GM23248 (cell line): ENCODE measurements around the gene STK16. TPM values are rescaled to one million over a fixed set of nuclear protein-coding genes. Genes with fewer than 3 reads are reported as not detected.

Experiments used
- DNase-seq: peaks from one replicate; pipeline ENCODE4 v3.0.0-alpha.2; 2015
- H2AFZ ChIP-seq: fragments of 200-600 bp; sonication (generic); 2 replicates; pipeline ENCODE4 v1.6.1; 2016; ENCODE audit warnings: antibody characterized with exemption
- H3F3A ChIP-seq: fragments of 200-600 bp; sonication (generic); 2 replicates; pipeline ENCODE4 v1.6.1; 2016; ENCODE audit warnings: mild to moderate bottlenecking, antibody characterized with exemption, mixed run types; ENCODE audit not compliant: insufficient read depth
- H3K27ac ChIP-seq: fragments of 200-600 bp; sonication (generic); 2 replicates; pipeline ENCODE4 v1.5.1; 2016; ENCODE audit warnings: mild to moderate bottlenecking
- H3K27me3 ChIP-seq: fragments of 200-600 bp; sonication (generic); replicated peaks from 2 replicates; pipeline ENCODE4 v1.6.1; 2016; ENCODE audit warnings: mild to moderate bottlenecking; ENCODE audit not compliant: insufficient read depth
- H3K36me3 ChIP-seq: fragments of 200-600 bp; sonication (generic); 2 replicates; pipeline ENCODE4 v1.6.1; 2016; ENCODE audit warnings: low read depth, mild to moderate bottlenecking
- H3K4me1 ChIP-seq: fragments of 200-600 bp; sonication (generic); 2 replicates; pipeline ENCODE4 v1.6.1; 2016; ENCODE audit warnings: mild to moderate bottlenecking; ENCODE audit not compliant: insufficient read depth
- H3K4me2 ChIP-seq: fragments of 200-600 bp; sonication (generic); one replicate; pipeline ENCODE4 v1.6.1; 2016; ENCODE audit warnings: mild to moderate bottlenecking; ENCODE audit not compliant: unreplicated experiment
- H3K4me3 ChIP-seq: fragments of 200-600 bp; sonication (generic); 2 replicates; pipeline ENCODE4 v1.5.1; 2016; ENCODE audit warnings: mild to moderate bottlenecking
- H3K79me2 ChIP-seq: fragments of 200-600 bp; sonication (generic); 2 replicates; pipeline ENCODE4 v1.6.1; 2016; ENCODE audit warnings: mild to moderate bottlenecking; ENCODE audit not compliant: insufficient read depth
- H3K9ac ChIP-seq: fragments of 200-600 bp; sonication (generic); 2 replicates; pipeline ENCODE4 v1.6.1; 2016; ENCODE audit warnings: mild to moderate bottlenecking
- H3K9me2 ChIP-seq: fragments of 200-600 bp; sonication (generic); 2 replicates; pipeline ENCODE4 v1.6.1; 2016; ENCODE audit warnings: mixed run types, mild to moderate bottlenecking, moderate library complexity; ENCODE audit not compliant: insufficient read depth
- H3K9me3 ChIP-seq: fragments of 200-600 bp; sonication (generic); one replicate; pipeline ENCODE4 v1.6.1; 2017; ENCODE audit warnings: low read depth
- H4K20me1 ChIP-seq: fragments of 200-600 bp; sonication (generic); 2 replicates; pipeline ENCODE4 v1.6.0; 2016; ENCODE audit not compliant: insufficient read depth
- EZH2 ChIP-seq: fragments of 200-600 bp; sonication (generic); IDR thresholded peaks from 2 replicates; pipeline ENCODE4 v1.6.1; 2018; ENCODE audit warnings: antibody characterized with exemption, mild to moderate bottlenecking; ENCODE audit not compliant: insufficient read depth, poor library complexity, severe bottlenecking
- EZH2phosphoT487 ChIP-seq: fragments of 200-600 bp; sonication (generic); IDR thresholded peaks from 2 replicates; pipeline ENCODE4 v1.6.1; 2018; ENCODE audit warnings: antibody characterized with exemption, moderate library complexity, mild to moderate bottlenecking, low read depth; ENCODE audit not compliant: insufficient read depth
- WGBS, 2 experiments: methylation state at CpG; one replicate each; pipeline ENCODE4 v1.1.6; 2015 to 2017; ENCODE audit warnings: low lambda C conversion rate in 2 of 2, low coverage in 1 of 2; ENCODE audit errors: missing lambda C conversion rate in 2 of 2; 5-methylcytosine and 5-hydroxymethylcytosine counted together
- in situ Hi-C: fragments of 300-500 bp; cut with MboI; formaldehyde crosslinking; loops from 2 replicates; pipeline ENCODE4 v1.15.0; 2020
- microRNA counts: library from miRNA; unstranded; fragments of <30 nt; microRNA quantifications from one replicate; lab custom pipeline; 2016
- microRNA-seq: library from miRNA; unstranded; fragments of <30 nt; microRNA quantifications from one replicate; pipeline ENCODE4, GENCODE V29; 2016; ENCODE audit warnings: borderline number of aligned reads
- polyA plus RNA-seq: library from polyadenylated mRNA; unstranded; fragments of >200 nt; fragmentation: Nextera tagmentation; extraction: Ambion mirVana; gene quantifications from 2 replicates; pipeline ENCODE4 v1.2.1, GENCODE V29; 2016
- small RNA-seq: library from RNA; depleted of rRNA; stranded (forward); fragments of <200 nt; gene quantifications from one replicate; pipeline ENCODE3, GENCODE V24; 2014; ENCODE audit warnings: low read depth, low replicate concordance
- total RNA-seq: library from RNA; depleted of rRNA; stranded (reverse); fragments of >200 nt; shearing (Covaris generic); gene quantifications from 2 replicates; pipeline ENCODE4 v1.2.3, GENCODE V29; 2014; rRNA removed

Gene STK16
- total and polyA plus RNA-seq, 2 experiments from 2014 or later, result 7.2 to 16.0 TPM

GRCh38 chr2:219296631-219297391, 51.5 kb downstream of the STK16 start:
- in situ Hi-C loops, result no loop called here
- H3K4me3 ChIP-seq, result no peak overlapping the region
- no peaks in the 10 kb centered on the region for H3F3A ChIP-seq
- H4K20me1 ChIP-seq, result no peaks in the 10 kb centered on the region
- TF ChIP-seq EZH2 (no peak), EZH2phosphoT487 (no peak)
- H3K27me3 ChIP-seq, result no peaks in the 10 kb centered on the region
- no peak overlapping the region for H2AFZ ChIP-seq
- 87% methylated on average over 24 to 25 of the region's 25 CpGs for WGBS, 2 experiments
- DNase-seq, result no peak
- H3K36me3 ChIP-seq, result no peaks in the 10 kb centered on the region
- H3K9me3 ChIP-seq, result no peaks in the 10 kb centered on the region
- no peak overlapping the region for H3K9ac ChIP-seq
- no peak overlapping the region for H3K4me2 ChIP-seq
- no peaks in the 10 kb centered on the region for H3K4me1 ChIP-seq
- no peaks in the 10 kb centered on the region for H3K9me2 ChIP-seq
- no peak overlapping the region for H3K27ac ChIP-seq
- H3K79me2 ChIP-seq, result no peaks in the 10 kb centered on the region

- no peak overlapping the region for H3K4me2 ChIP-seq
- WGBS, 2 experiments, result 78 to 79% methylated on average over 14 of the region's 14 CpGs
- no peaks in the 10 kb centered on the region for H4K20me1 ChIP-seq
- TF ChIP-seq EZH2phosphoT487 (no peak), EZH2 (no peak)
- no peaks in the 10 kb centered on the region for H3F3A ChIP-seq
- no peaks in the 10 kb centered on the region for H3K27me3 ChIP-seq
- no peaks in the 10 kb centered on the region for H3K79me2 ChIP-seq
- no peak overlapping the region for H2AFZ ChIP-seq
- in situ Hi-C loops, result no loop called here
- no peaks in the 10 kb centered on the region for H3K9me3 ChIP-seq
- DNase-seq, result peak; percentile 43
- H3K4me3 ChIP-seq, result no peak overlapping the region
- H3K4me1 ChIP-seq, result no peaks in the 10 kb centered on the region
- H3K9me2 ChIP-seq, result no peaks in the 10 kb centered on the region
- H3K27ac ChIP-seq, result no peak overlapping the region
- no peaks in the 10 kb centered on the region for H3K36me3 ChIP-seq
- H3K9ac ChIP-seq, result no peak overlapping the region
These were observed 52.6 kb downstream of the STK16 start for GRCh38 chr2:219297766-219298456.

- Histone ChIP-seq H3K9ac (no peak overlapping the region), H3K36me3 (no peaks in the 10 kb centered on the region), H3K9me2 (no peaks in the 10 kb centered on the region), H3K27me3 (no peaks in the 10 kb centered on the region), H3K4me1 (no peaks in the 10 kb centered on the region), H3F3A (no peaks in the 10 kb centered on the region), H3K4me2 (no peak overlapping the region), H4K20me1 (no peaks in the 10 kb centered on the region), H3K79me2 (no peaks in the 10 kb centered on the region), H3K4me3 (no peak overlapping the region), H3K27ac (no peak overlapping the region), H3K9me3 (no peaks in the 10 kb centered on the region), H2AFZ (peak overlapping the region; percentile 66)
- DNase-seq, result peak; percentile 78
- in situ Hi-C loops, result no loop called here
- TF ChIP-seq EZH2phosphoT487 (no peak), EZH2 (no peak)
- WGBS, 2 experiments, result 20 to 26% methylated on average over 15 of the region's 15 CpGs
These were observed 53.6 kb downstream of the STK16 start for GRCh38 chr2:219298759-219299371.

- Histone ChIP-seq H2AFZ (no peak overlapping the region), H3K79me2 (no peaks in the 10 kb centered on the region), H3F3A (no peaks in the 10 kb centered on the region), H3K4me2 (no peak overlapping the region), H3K9ac (no peak overlapping the region), H3K36me3 (no peaks in the 10 kb centered on the region), H3K4me3 (no peak overlapping the region), H3K9me3 (no peaks in the 10 kb centered on the region), H3K9me2 (no peaks in the 10 kb centered on the region), H4K20me1 (no peaks in the 10 kb centered on the region), H3K4me1 (no peaks in the 10 kb centered on the region), H3K27me3 (no peaks in the 10 kb centered on the region), H3K27ac (no peak overlapping the region)
- no peak for DNase-seq
- 81 to 83% methylated on average over 6 of the region's 6 CpGs for WGBS, 2 experiments
- no peak for TF ChIP-seq EZH2
- TF ChIP-seq EZH2phosphoT487, result no peak
- in situ Hi-C loops, result no loop called here
These were observed 54.1 kb downstream of the STK16 start for GRCh38 chr2:219299372-219299760.

MicroRNAs encoded within 50 kb of the gene (microRNA counts, 767-probe panel; counts per million panel counts)
- microRNA hsa-miR-153 (lab: Ali Mortazavi, UCI), result 447 counts per million, percentile 86 among the panel's probes with 10 or more counts

Small RNA genes within 50 kb of the gene (microRNA-seq; reads per million reads assigned to microRNA genes)
- gene MIR153-1, result not detected

Small RNA genes within 50 kb of the gene (small RNA-seq; reads per million reads assigned to genes)
- not detected for gene MIR153-1

Other genes with a start within 250 kb of the STK16 start
- not detected in 2 replicates for gene CFAP65, start 204.0 kb upstream of the STK16 start, total RNA-seq
- gene CFAP65, start 204.0 kb upstream of the STK16 start, polyA plus RNA-seq, result 0.08 TPM in 1 of 2 replicates, not detected in the other
- not detected in 2 replicates for gene IHH, start 184.6 kb upstream of the STK16 start, total RNA-seq
- not detected in 2 replicates for gene IHH, start 184.6 kb upstream of the STK16 start, polyA plus RNA-seq
- 8.3 and 16.1 TPM in 2 replicates for gene NHEJ1, start 84.7 kb upstream of the STK16 start, total RNA-seq
- gene NHEJ1, start 84.7 kb upstream of the STK16 start, polyA plus RNA-seq, result 8.3 and 10.5 TPM in 2 replicates
- 0.13 and 1.2 TPM in 2 replicates for gene SLC23A3, start 75.5 kb upstream of the STK16 start, total RNA-seq
- gene SLC23A3, start 75.5 kb upstream of the STK16 start, polyA plus RNA-seq, result 0.24 and 0.58 TPM in 2 replicates
- 34.5 and 35.2 TPM in 2 replicates for gene CNPPD1, start 68.6 kb upstream of the STK16 start, total RNA-seq
- gene CNPPD1, start 68.6 kb upstream of the STK16 start, polyA plus RNA-seq, result 43.8 and 43.9 TPM in 2 replicates
- gene RETREG2, start 67.2 kb upstream of the STK16 start, total RNA-seq, result 98.9 and 120 TPM in 2 replicates
- gene RETREG2, start 67.2 kb upstream of the STK16 start, polyA plus RNA-seq, result 20.7 and 21.5 TPM in 2 replicates
- gene ZFAND2B, start 38.7 kb upstream of the STK16 start, total RNA-seq, result 39.3 and 42.4 TPM in 2 replicates
- gene ZFAND2B, start 38.7 kb upstream of the STK16 start, polyA plus RNA-seq, result 36.0 and 38.9 TPM in 2 replicates
- gene ABCB6, start 26.5 kb upstream of the STK16 start, total RNA-seq, result 25.3 and 35.7 TPM in 2 replicates
- gene ABCB6, start 26.5 kb upstream of the STK16 start, polyA plus RNA-seq, result 21.8 TPM in 2 replicates
- 84.4 and 97.3 TPM in 2 replicates for gene ATG9A, start 15.8 kb upstream of the STK16 start, total RNA-seq
- gene ATG9A, start 15.8 kb upstream of the STK16 start, polyA plus RNA-seq, result 68.5 and 72.6 TPM in 2 replicates
- 27.8 and 32.6 TPM in 2 replicates for gene ANKZF1, start 15.7 kb upstream of the STK16 start, total RNA-seq
- 26.8 and 31.5 TPM in 2 replicates for gene ANKZF1, start 15.7 kb upstream of the STK16 start, polyA plus RNA-seq
- 13.4 and 13.5 TPM in 2 replicates for gene GLB1L, start within 50 bp of the STK16 start, total RNA-seq
- 3.4 and 3.8 TPM in 2 replicates for gene GLB1L, start within 50 bp of the STK16 start, polyA plus RNA-seq
- gene TUBA4B, start 7.8 kb downstream of the STK16 start, total RNA-seq, result not detected in 2 replicates
- gene TUBA4B, start 7.8 kb downstream of the STK16 start, polyA plus RNA-seq, result not detected in 2 replicates
- 14.3 and 27.1 TPM in 2 replicates for gene TUBA4A, start 8.4 kb downstream of the STK16 start, total RNA-seq
- 14.5 and 15.5 TPM in 2 replicates for gene TUBA4A, start 8.4 kb downstream of the STK16 start, polyA plus RNA-seq
- 50.5 and 53.7 TPM in 2 replicates for gene DNAJB2, start 33.9 kb downstream of the STK16 start, total RNA-seq
- 11.1 and 12.6 TPM in 2 replicates for gene DNAJB2, start 33.9 kb downstream of the STK16 start, polyA plus RNA-seq
- gene PTPRN, start 63.9 kb downstream of the STK16 start, total RNA-seq, result 50.5 and 54.1 TPM in 2 replicates
- gene PTPRN, start 63.9 kb downstream of the STK16 start, polyA plus RNA-seq, result 29.2 and 30.5 TPM in 2 replicates
- not detected in 2 replicates for gene RESP18, start 87.3 kb downstream of the STK16 start, total RNA-seq
- gene RESP18, start 87.3 kb downstream of the STK16 start, polyA plus RNA-seq, result not detected in 2 replicates
- 79.8 and 84.5 TPM in 2 replicates for gene DNPEP, start 142.4 kb downstream of the STK16 start, total RNA-seq
- gene DNPEP, start 142.4 kb downstream of the STK16 start, polyA plus RNA-seq, result 54.5 and 57.5 TPM in 2 replicates
- gene DES, start 172.9 kb downstream of the STK16 start, total RNA-seq, result 0.51 and 2.7 TPM in 2 replicates
- gene DES, start 172.9 kb downstream of the STK16 start, polyA plus RNA-seq, result 0.75 and 1.1 TPM in 2 replicates
- gene SPEG, start 189.4 kb downstream of the STK16 start, total RNA-seq, result 26.5 and 32.1 TPM in 2 replicates
- gene SPEG, start 189.4 kb downstream of the STK16 start, polyA plus RNA-seq, result 6.8 and 9.4 TPM in 2 replicates